DND-41 (cell line): Measurements from ENCODE around the gene CASP4.

Source experiments
- CTCF ChIP-seq: IDR thresholded peaks from 2 replicates; pipeline ENCODE4 v1.5.1; 2012; ENCODE audit warnings: borderline replicate concordance, low read length, moderate library complexity, mild to moderate bottlenecking; ENCODE audit not compliant: poor library complexity, severe bottlenecking; ENCODE audit errors: extremely low read depth
- EZH2 ChIP-seq: IDR thresholded peaks from 3 replicates; pipeline ENCODE4 v1.6.1; 2012; ENCODE audit warnings: borderline replicate concordance, low read depth, mild to moderate bottlenecking, moderate library complexity, low read length, inconsistent platforms; ENCODE audit not compliant: severe bottlenecking

GRCh38 chr11:104973616-104974015, 5.2 kb upstream of the CASP4 start:
- TF ChIP-seq EZH2, result no peak
- TF ChIP-seq CTCF, result no peak
